ENCODE measurements around the gene IGF2. TPM values are rescaled to one million over a fixed set of nuclear protein-coding genes. Genes with fewer than 3 reads are reported as not detected.
A peak's percentile ranks its signal among the peaks of the same experiment; 100 is the strongest.

Gene IGF2
- total RNA-seq, 6 donors from 2014 or later, result 7.0 to 24.4 (median 8.4) TPM; not detected in 1

DNA sequence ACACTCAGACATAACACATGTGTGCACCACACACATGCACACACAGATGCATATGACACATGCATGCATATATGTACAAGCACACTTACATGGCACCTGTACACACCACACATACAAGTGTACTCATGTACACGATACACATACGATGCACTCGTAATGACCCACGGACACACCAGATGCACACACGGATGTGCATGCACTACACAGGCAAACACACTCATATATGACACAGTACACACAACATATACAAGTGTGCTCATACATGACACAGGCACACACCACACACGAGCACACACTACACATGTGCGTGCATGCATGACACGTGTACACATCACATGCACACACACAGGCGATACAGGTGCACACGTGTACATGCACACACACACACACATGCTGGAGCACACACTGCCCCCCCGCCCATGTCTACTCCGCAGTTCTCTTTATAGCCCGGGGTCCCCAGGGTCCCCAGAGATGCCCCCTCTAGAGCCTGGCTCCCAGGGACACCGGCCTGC is 37.3 kb upstream of the IGF2 start:
- Histone ChIP-seq H3K4me3 (no peak overlapping the region), H3K27me3 (no peaks in the 10 kb centered on the region), H3K27ac (no peak overlapping the region), H3K9me3 (no peaks in the 10 kb centered on the region), H3K4me1 (no peaks in the 10 kb centered on the region), H3K36me3 (no peaks in the 10 kb centered on the region)
- no peak for ATAC-seq (ENCODE audit: low FRiP score in 2 of 2)
- no peak for DNase-seq
- no peak for TF ChIP-seq POLR2A (IDR thresholded peaks at IDR 0.05)
- TF ChIP-seq EP300 (IDR thresholded peaks at IDR 0.05), result no peak
- TF ChIP-seq CTCF (IDR thresholded peaks at IDR 0.05), result no peak
- no peak for TF ChIP-seq POLR2AphosphoS5 (IDR thresholded peaks at IDR 0.05)
- 96 to 99% methylated on average over 9 to 14 of the region's 14 CpGs for WGBS, 2 donors

DNA sequence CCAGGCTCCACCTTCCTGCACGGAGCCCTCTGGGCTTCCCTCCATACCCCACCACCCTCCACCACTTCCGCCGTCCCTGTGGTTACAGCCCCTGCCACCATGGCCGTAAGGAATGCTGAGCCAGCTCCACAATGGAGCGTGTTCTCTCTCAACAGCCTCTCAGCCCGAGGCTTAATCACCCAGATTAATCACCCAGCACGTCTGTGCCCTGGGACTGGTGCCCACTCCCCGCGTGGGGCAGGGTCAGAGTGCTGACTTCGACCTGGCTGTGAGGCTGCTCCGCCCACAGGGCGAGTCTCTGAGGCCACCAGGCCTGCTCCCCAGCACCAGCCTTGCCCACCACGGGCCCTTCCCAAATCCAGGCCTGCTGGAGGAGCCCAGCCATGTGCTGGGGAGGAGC is 36.5 kb upstream of the IGF2 start:
- WGBS, 2 donors, result 52 to 61% methylated on average over 5 to 13 of the region's 13 CpGs
- ATAC-seq (ENCODE audit: low FRiP score in 2 of 2) (no peak), DNase-seq (peak in 1 of 2 donors; percentile 58)

GRCh38 chr11:2174361-2174760 is 35.2 kb upstream of the IGF2 start:
- no peak for ATAC-seq (ENCODE audit: low FRiP score in 2 of 2)
- WGBS, 2 donors, result 88% methylated on average over 11 of the region's 11 CpGs; no CpG with 5 or more reads in 1 of the 2 donors

More for the DNA sequence above, 36.5 kb upstream of the IGF2 start:
- Histone ChIP-seq H3K9me3 (no peaks in the 10 kb centered on the region), H3K4me1 (no peaks in the 10 kb centered on the region), H3K27ac (no peak overlapping the region), H3K4me3 (no peak overlapping the region), H3K36me3 (no peaks in the 10 kb centered on the region), H3K27me3 (no peaks in the 10 kb centered on the region)
- no peak for TF ChIP-seq EP300 (IDR thresholded peaks at IDR 0.05)

DNA sequence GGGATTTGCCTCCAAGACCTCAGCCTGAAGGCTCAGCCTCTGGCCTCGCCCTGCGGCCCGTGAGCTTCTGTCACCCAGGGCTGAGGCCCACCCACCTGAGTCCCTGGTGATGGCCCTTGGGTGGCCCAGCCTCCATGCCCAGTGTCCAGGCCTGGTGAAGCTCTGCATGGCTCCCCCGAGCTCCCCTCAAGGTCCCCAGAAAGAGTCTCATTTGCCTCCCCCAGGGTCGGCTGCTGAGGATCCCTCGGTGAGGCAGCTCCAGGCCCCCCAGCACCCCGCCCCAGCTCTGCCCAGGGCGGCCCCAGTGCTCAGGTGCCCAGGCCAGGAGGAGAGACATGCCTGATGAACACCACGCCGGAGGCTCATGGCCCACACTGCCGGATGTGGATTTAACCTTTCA is 34.6 kb upstream of the IGF2 start:
- no peak overlapping the region for H3K27ac ChIP-seq
- no peaks in the 10 kb centered on the region for H3K9me3 ChIP-seq
- H3K4me3 ChIP-seq, result no peak overlapping the region
- H3K36me3 ChIP-seq, result no peaks in the 10 kb centered on the region
- H3K27me3 ChIP-seq, result no peaks in the 10 kb centered on the region
- H3K4me1 ChIP-seq, result no peaks in the 10 kb centered on the region
- ATAC-seq (ENCODE audit: low FRiP score in 2 of 2) (no peak), DNase-seq (peak in 1 of 2 donors; percentile 59)
- 59% methylated on average over 9 of the region's 11 CpGs; no CpG with 5 or more reads in 1 of the 2 donors for WGBS, 2 donors
- no peak for TF ChIP-seq POLR2A (IDR thresholded peaks at IDR 0.05)
- no peak for TF ChIP-seq POLR2AphosphoS5 (IDR thresholded peaks at IDR 0.05)
- TF ChIP-seq EP300 (IDR thresholded peaks at IDR 0.05), result no peak
- TF ChIP-seq CTCF (IDR thresholded peaks at IDR 0.05), result no peak

More at GRCh38 chr11:2174361-2174760, 35.2 kb upstream of the IGF2 start:
- Histone ChIP-seq H3K4me3 (no peak overlapping the region), H3K4me1 (no peaks in the 10 kb centered on the region), H3K27ac (no peak overlapping the region), H3K36me3 (no peaks in the 10 kb centered on the region), H3K9me3 (no peaks in the 10 kb centered on the region), H3K27me3 (no peaks in the 10 kb centered on the region)
- TF ChIP-seq CTCF (IDR thresholded peaks at IDR 0.05) (no peak), EP300 (IDR thresholded peaks at IDR 0.05) (no peak), POLR2A (IDR thresholded peaks at IDR 0.05) (no peak), POLR2AphosphoS5 (IDR thresholded peaks at IDR 0.05) (no peak)
- peak in 1 of 2 donors; percentile 77 for DNase-seq

GRCh38 chr11:2173150-2173693 is 34.0 kb upstream of the IGF2 start:
- no peak for ATAC-seq (ENCODE audit: low FRiP score in 2 of 2)
- 81 to 82% methylated on average over 14 to 16 of the region's 16 CpGs for WGBS, 2 donors
- DNase-seq, result peak in 1 of 2 donors; percentile 40
- no peak overlapping the region for H3K27ac ChIP-seq
- H3K9me3 ChIP-seq, result no peaks in the 10 kb centered on the region
- no peak overlapping the region for H3K4me3 ChIP-seq
- no peaks in the 10 kb centered on the region for H3K4me1 ChIP-seq
- H3K36me3 ChIP-seq, result no peaks in the 10 kb centered on the region
- H3K27me3 ChIP-seq, result no peaks in the 10 kb centered on the region
- TF ChIP-seq POLR2A (IDR thresholded peaks at IDR 0.05), result no peak

DNA sequence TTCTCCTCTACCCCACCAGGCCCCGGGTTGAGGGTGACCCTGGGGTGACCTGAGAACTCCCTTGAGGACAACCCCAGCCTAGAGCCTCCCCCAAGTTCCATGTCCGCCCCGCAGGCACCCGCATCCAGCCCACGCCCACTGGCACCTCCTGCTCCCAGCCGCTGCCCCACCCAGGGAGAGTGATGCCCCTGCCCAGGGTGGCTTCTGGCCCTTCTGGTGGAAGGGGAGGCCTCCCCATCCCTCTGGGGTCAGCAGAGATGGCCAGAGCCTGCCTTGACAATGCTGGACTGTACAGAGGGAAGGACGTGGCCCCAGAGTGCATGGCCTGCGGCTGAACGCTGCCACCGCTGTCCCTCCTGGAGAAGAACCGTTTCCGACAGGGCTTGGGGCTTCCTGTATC is 33.5 kb upstream of the IGF2 start:
- ATAC-seq (ENCODE audit: low FRiP score in 2 of 2) (no peak), DNase-seq (peak in 1 of 2 donors; percentile 62)
- Histone ChIP-seq H3K36me3 (no peaks in the 10 kb centered on the region), H3K27me3 (no peaks in the 10 kb centered on the region), H3K4me1 (no peaks in the 10 kb centered on the region), H3K4me3 (no peak overlapping the region), H3K27ac (no peak overlapping the region), H3K9me3 (no peaks in the 10 kb centered on the region)
- WGBS, 2 donors, result 40 to 92% methylated on average over 1 to 11 of the region's 12 CpGs
- TF ChIP-seq POLR2A (IDR thresholded peaks at IDR 0.05), result no peak
- TF ChIP-seq CTCF (IDR thresholded peaks at IDR 0.05), result no peak
- TF ChIP-seq EP300 (IDR thresholded peaks at IDR 0.05), result no peak
- TF ChIP-seq POLR2AphosphoS5 (IDR thresholded peaks at IDR 0.05), result no peak
